Skeletal muscle tissue (tissue), 4 donors: ENCODE results near the gene SRPRA. TPM values are rescaled to one million over a fixed set of nuclear protein-coding genes. Genes with fewer than 3 reads are reported as not detected.

Source experiments
- H3K27ac ChIP-seq: one replicate; pipeline ENCODE4 v1.7.0; 2013; ENCODE audit warnings: mild to moderate bottlenecking, low read depth, low read length, inconsistent platforms
- H3K27me3 ChIP-seq, 3 donors: one replicate each; pipeline ENCODE4 v1.7.0; 2013; ENCODE audit warnings: low read length in 3 of 3; ENCODE audit not compliant: control insufficient read depth in 3 of 3, insufficient read depth in 3 of 3
- H3K36me3 ChIP-seq, 3 donors: one replicate each; pipeline ENCODE4 v1.7.0; 2013; ENCODE audit warnings: low read length in 3 of 3; ENCODE audit not compliant: control insufficient read depth in 3 of 3, insufficient read depth in 3 of 3
- H3K4me1 ChIP-seq, 3 donors: one replicate each; pipeline ENCODE4 v1.7.0; 2013; ENCODE audit warnings: low read length in 3 of 3, mild to moderate bottlenecking in 3 of 3; ENCODE audit not compliant: control insufficient read depth in 3 of 3, insufficient read depth in 3 of 3
- H3K4me3 ChIP-seq, 3 donors: one replicate each; pipeline ENCODE4 v1.7.0; 2013; ENCODE audit warnings: low read length in 3 of 3
- H3K9ac ChIP-seq, 3 donors: one replicate each; pipeline ENCODE4 v1.7.0; 2013; ENCODE audit warnings: low read length in 3 of 3, mild to moderate bottlenecking in 3 of 3, moderate library complexity in 2 of 3, low read depth in 1 of 3
- H3K9me3 ChIP-seq, 3 donors: one replicate each; pipeline ENCODE4 v1.7.0; 2013; ENCODE audit warnings: low read length in 3 of 3; ENCODE audit not compliant: control insufficient read depth in 3 of 3
- total RNA-seq: library from RNA; depleted of rRNA; stranded (reverse); fragments of >200 nt; gene quantifications from one replicate; pipeline ENCODE4 v1.2.3, GENCODE V29; 2014
- donor health status: Osteomylitis.

Gene SRPRA
- total RNA-seq, 1 donor from 2014 or later, result 20.9 TPM

- H3K9me3 ChIP-seq, result no peaks in the 10 kb centered on the region
- H3K4me3 ChIP-seq, result no peak overlapping the region
- no peaks in the 10 kb centered on the region for H3K27me3 ChIP-seq
- H3K27ac ChIP-seq, result no peak overlapping the region
- H3K4me1 ChIP-seq, result peaks cover 0 to 10% (median 6%) of the 10 kb centered on the region in 3 donors
- H3K36me3 ChIP-seq, result peaks cover 22 to 35% (median 26%) of the 10 kb centered on the region in 3 donors
- no peak overlapping the region for H3K9ac ChIP-seq
These were observed 19.5 kb upstream of the SRPRA start for GRCh38 chr11:126288237-126288636.

- Histone ChIP-seq H3K4me3 (no peak overlapping the region), H3K27me3 (no peaks in the 10 kb centered on the region), H3K9ac (no peak overlapping the region), H3K27ac (no peak overlapping the region), H3K9me3 (no peaks in the 10 kb centered on the region), H3K4me1 (peaks cover 9 to 27% (median 17%) of the 10 kb centered on the region in 3 donors), H3K36me3 (peaks cover 0 to 3% (median 0%) of the 10 kb centered on the region in 3 donors)
These were observed 16.1 kb upstream of the SRPRA start for GRCh38 chr11:126284829-126285228.

- H3K4me3 ChIP-seq, result peak within 1 kb of the TSS; percentile 82 to 95 (median 93)
- H3K9me3 ChIP-seq, result no peaks in the 10 kb centered on the region
- peaks cover 0 to 6% (median 2%) of the 10 kb centered on the region in 3 donors for H3K36me3 ChIP-seq
- peaks cover 9 to 27% (median 17%) of the 10 kb centered on the region in 3 donors for H3K4me1 ChIP-seq
- no peaks in the 10 kb centered on the region for H3K27me3 ChIP-seq
- H3K27ac ChIP-seq, result peak within 1 kb of the TSS; percentile 63
- H3K9ac ChIP-seq, result peak within 1 kb of the TSS; percentile 88 to 95 (median 90)
These were observed 14.3 kb upstream of the SRPRA start, which contains the start of gene TIRAP for GRCh38 chr11:126282736-126283591. Gene TIRAP, plus strand, starts transcription at chr11:126283093. Its CDS starts 7,802 bp downstream, at chr11:126290895.

- Histone ChIP-seq H3K4me3 (peak overlapping the region; percentile 78 to 95 (median 93)), H3K36me3 (peaks cover 4 to 10% (median 8%) of the 10 kb centered on the region in 3 donors), H3K4me1 (peaks cover 9 to 27% (median 17%) of the 10 kb centered on the region in 3 donors), H3K27me3 (no peaks in the 10 kb centered on the region), H3K9ac (peak overlapping the region; percentile 88 to 95 (median 90)), H3K27ac (peak overlapping the region; percentile 63), H3K9me3 (no peaks in the 10 kb centered on the region)
These were observed 13.7 kb upstream of the SRPRA start for GRCh38 chr11:126282361-126282735.

GRCh38 chr11:126281666-126282175 is 13.0 kb upstream of the SRPRA start:
- H3K9ac ChIP-seq, result peak overlapping the region; percentile 88 to 95 (median 90)
- H3K27me3 ChIP-seq, result no peaks in the 10 kb centered on the region
- H3K9me3 ChIP-seq, result no peaks in the 10 kb centered on the region
- H3K36me3 ChIP-seq, result peaks cover 10 to 15% (median 12%) of the 10 kb centered on the region in 3 donors
- peak overlapping the region; percentile 78 to 95 (median 93) for H3K4me3 ChIP-seq
- H3K4me1 ChIP-seq, result peaks cover 9 to 27% (median 17%) of the 10 kb centered on the region in 3 donors
- H3K27ac ChIP-seq, result no peak overlapping the region

- H3K9ac ChIP-seq, result no peak overlapping the region
- no peaks in the 10 kb centered on the region for H3K9me3 ChIP-seq
- H3K27ac ChIP-seq, result no peak overlapping the region
- H3K4me3 ChIP-seq, result no peak overlapping the region
- peaks cover 9 to 27% (median 17%) of the 10 kb centered on the region in 3 donors for H3K4me1 ChIP-seq
- no peaks in the 10 kb centered on the region for H3K27me3 ChIP-seq
- H3K36me3 ChIP-seq, result peaks cover 10 to 15% (median 14%) of the 10 kb centered on the region in 3 donors
These were observed 12.6 kb upstream of the SRPRA start for GRCh38 chr11:126281245-126281644.

GRCh38 chr11:126280595-126280994 is 11.9 kb upstream of the SRPRA start:
- H3K4me3 ChIP-seq, result no peak overlapping the region
- peaks cover 9 to 27% (median 18%) of the 10 kb centered on the region in 3 donors for H3K4me1 ChIP-seq
- no peaks in the 10 kb centered on the region for H3K9me3 ChIP-seq
- H3K27me3 ChIP-seq, result no peaks in the 10 kb centered on the region
- H3K36me3 ChIP-seq, result peaks cover 15 to 20% (median 20%) of the 10 kb centered on the region in 3 donors
- H3K27ac ChIP-seq, result no peak overlapping the region
- H3K9ac ChIP-seq, result no peak overlapping the region

GRCh38 chr11:126279191-126279590 is 10.5 kb upstream of the SRPRA start:
- Histone ChIP-seq H3K4me3 (no peak overlapping the region), H3K27ac (no peak overlapping the region), H3K36me3 (peaks cover 27 to 30% (median 29%) of the 10 kb centered on the region in 3 donors), H3K9ac (no peak overlapping the region), H3K9me3 (no peaks in the 10 kb centered on the region), H3K27me3 (no peaks in the 10 kb centered on the region), H3K4me1 (peaks cover 9 to 26% (median 18%) of the 10 kb centered on the region in 3 donors)

GRCh38 chr11:126277780-126278179 is 9.1 kb upstream of the SRPRA start:
- Histone ChIP-seq H3K9ac (no peak overlapping the region), H3K4me3 (no peak overlapping the region), H3K9me3 (no peaks in the 10 kb centered on the region), H3K4me1 (peaks cover 9 to 16% (median 13%) of the 10 kb centered on the region in 3 donors), H3K27me3 (no peaks in the 10 kb centered on the region), H3K36me3 (peaks cover 39 to 43% (median 42%) of the 10 kb centered on the region in 3 donors), H3K27ac (no peak overlapping the region)

- Histone ChIP-seq H3K9me3 (no peaks in the 10 kb centered on the region), H3K4me3 (no peak overlapping the region), H3K36me3 (peaks cover 39 to 46% (median 43%) of the 10 kb centered on the region in 3 donors), H3K9ac (no peak overlapping the region), H3K4me1 (peaks cover 7 to 13% (median 12%) of the 10 kb centered on the region in 3 donors), H3K27me3 (no peaks in the 10 kb centered on the region), H3K27ac (no peak overlapping the region)
These were observed 8.6 kb upstream of the SRPRA start for GRCh38 chr11:126277322-126277721.
